ENCODE data around the gene LCORL. TPM values are rescaled to one million over a fixed set of nuclear protein-coding genes. Genes with fewer than 3 reads are reported as not detected.

Gene LCORL
- total and polyA plus RNA-seq, 9 donors, result 4.5 to 21.8 (median 16.6) TPM

DNA sequence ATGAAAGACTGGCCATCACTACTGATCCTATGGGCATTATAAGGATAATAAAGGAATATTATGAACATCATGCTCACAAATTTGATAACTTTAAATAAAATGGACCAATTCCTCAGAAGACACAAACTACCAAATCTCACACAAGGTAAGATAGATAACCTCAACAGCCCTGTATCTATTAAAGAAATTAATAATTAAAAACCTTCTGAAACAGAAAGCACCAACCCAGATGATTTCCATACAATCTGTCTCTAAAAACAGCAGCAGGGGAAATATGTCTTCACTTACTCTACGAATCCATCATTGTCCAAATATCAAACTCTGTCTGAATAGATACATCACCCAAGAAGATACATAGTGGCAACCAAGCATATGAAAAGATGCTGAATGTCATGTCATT, 55.2 kb downstream of the LCORL start:
- Histone ChIP-seq H3K36me3 (no peaks in the 10 kb centered on the region), H3K4me1 (ENCODE audit: insufficient read depth) (peaks cover 3% of the 10 kb centered on the region), H3K9me3 (no peaks in the 10 kb centered on the region), H3K27ac (no peak overlapping the region), H3K27me3 (no peaks in the 10 kb centered on the region), H3K4me3 (no peak overlapping the region)
- WGBS, 3 donors, result 95 to 100% (median 97%) methylated on average over 1 of the region's 1 CpG
- DNase-seq, result no peak
- intact Hi-C loops (cut with DNase I), result no loop called here
- TF ChIP-seq, protein P1, sequence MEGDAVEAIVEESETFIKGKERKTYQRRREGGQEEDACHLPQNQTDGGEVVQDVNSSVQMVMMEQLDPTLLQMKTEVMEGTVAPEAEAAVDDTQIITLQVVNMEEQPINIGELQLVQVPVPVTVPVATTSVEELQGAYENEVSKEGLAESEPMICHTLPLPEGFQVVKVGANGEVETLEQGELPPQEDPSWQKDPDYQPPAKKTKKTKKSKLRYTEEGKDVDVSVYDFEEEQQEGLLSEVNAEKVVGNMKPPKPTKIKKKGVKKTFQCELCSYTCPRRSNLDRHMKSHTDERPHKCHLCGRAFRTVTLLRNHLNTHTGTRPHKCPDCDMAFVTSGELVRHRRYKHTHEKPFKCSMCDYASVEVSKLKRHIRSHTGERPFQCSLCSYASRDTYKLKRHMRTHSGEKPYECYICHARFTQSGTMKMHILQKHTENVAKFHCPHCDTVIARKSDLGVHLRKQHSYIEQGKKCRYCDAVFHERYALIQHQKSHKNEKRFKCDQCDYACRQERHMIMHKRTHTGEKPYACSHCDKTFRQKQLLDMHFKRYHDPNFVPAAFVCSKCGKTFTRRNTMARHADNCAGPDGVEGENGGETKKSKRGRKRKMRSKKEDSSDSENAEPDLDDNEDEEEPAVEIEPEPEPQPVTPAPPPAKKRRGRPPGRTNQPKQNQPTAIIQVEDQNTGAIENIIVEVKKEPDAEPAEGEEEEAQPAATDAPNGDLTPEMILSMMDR (IDR thresholded peaks at IDR 0.05), result no peak
- TF ChIP-seq EP300 (IDR thresholded peaks at IDR 0.05) (no peak), POLR2A (IDR thresholded peaks at IDR 0.05) (no peak)

DNA sequence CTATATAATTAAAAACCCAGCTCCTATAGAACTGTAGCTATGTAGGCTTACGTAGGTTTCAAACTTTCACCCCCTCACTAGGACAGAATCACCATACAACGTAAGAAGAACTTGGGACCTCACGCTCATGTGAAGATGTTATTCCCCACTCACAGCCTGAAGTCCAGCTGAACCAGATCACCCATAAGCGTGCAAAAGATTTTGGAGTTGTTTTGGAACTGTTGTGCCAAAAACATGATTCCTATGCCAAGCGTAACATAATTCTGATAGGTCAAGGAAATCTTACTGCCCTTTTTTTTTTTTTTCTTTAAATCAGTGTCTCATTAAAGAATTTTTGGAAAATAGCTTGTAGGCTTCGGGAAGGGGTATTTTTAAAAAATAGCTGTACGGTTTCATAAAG, 57.0 kb downstream of the LCORL start:
- H3K36me3 ChIP-seq, result no peaks in the 10 kb centered on the region
- H3K9me3 ChIP-seq, result no peaks in the 10 kb centered on the region
- H3K27ac ChIP-seq, result peak overlapping the region in 1 of 2 donors; percentile 4
- no peaks in the 10 kb centered on the region for H3K27me3 ChIP-seq
- no peak overlapping the region for H3K4me3 ChIP-seq
- WGBS, 3 donors, result 12 to 22% (median 19%) methylated on average over 7 of the region's 7 CpGs
- peak in 2 of 5 donors; percentile 11 to 16 for DNase-seq
- TF ChIP-seq EP300 (IDR thresholded peaks at IDR 0.05) (no peak), POLR2A (IDR thresholded peaks at IDR 0.05) (no peak)
- TF ChIP-seq, protein P1 (IDR thresholded peaks at IDR 0.05), result no peak
- H3K4me1 ChIP-seq (ENCODE audit: insufficient read depth), result peaks cover 1% of the 10 kb centered on the region
- intact Hi-C loops (cut with DNase I), result no loop called here

DNA sequence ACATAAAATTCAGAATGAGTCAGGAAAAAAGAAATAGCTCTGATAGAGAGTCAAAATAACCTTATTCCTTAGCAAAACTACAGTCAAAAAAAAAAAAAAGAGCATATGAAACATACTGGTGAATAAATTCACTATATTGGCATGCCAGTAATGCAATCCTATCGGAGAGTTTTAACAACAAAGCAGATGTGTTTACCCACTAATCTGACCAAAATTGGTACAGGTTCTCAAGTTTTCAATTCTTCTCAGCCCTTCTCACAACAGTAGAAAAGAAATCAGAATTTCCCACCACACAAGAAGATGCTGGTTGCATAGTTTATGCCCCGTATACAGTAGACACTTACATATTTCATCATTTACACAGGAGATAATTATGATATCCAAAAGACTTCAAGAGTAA, 59.4 kb downstream of the LCORL start:
- 22 to 50% (median 31%) methylated on average over 2 of the region's 2 CpGs for WGBS, 3 donors
- H3K36me3 ChIP-seq, result no peaks in the 10 kb centered on the region
- no peaks in the 10 kb centered on the region for H3K27me3 ChIP-seq
- H3K9me3 ChIP-seq, result no peaks in the 10 kb centered on the region
- DNase-seq, result no peak
- TF ChIP-seq EP300 (IDR thresholded peaks at IDR 0.05) (no peak), POLR2A (IDR thresholded peaks at IDR 0.05) (no peak)
- TF ChIP-seq, protein P1 (IDR thresholded peaks at IDR 0.05), result no peak
- no peak overlapping the region for H3K27ac ChIP-seq
- H3K4me1 ChIP-seq (ENCODE audit: insufficient read depth), result peaks cover 1% of the 10 kb centered on the region
- H3K4me3 ChIP-seq, result no peak overlapping the region
- intact Hi-C loops (cut with DNase I), result no loop called here

DNA sequence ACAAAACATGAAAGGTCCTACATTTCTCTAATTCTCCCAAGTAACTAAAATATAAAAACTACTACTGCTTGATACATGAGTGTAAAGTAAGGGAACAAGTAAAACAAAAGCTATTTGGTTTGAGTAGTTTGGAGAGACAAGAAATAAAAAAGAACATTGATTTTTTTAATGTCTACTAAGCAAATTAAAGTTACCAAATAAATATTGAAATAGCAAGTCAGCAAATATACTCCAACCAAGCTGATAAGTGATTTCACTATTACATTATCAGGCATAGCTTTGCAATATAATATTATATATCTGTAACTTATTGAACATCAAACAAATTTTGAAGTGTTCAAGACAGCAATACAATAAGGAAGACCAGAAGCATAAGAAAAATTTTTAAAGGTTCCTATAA, 60.3 kb downstream of the LCORL start:
- TF ChIP-seq POLR2A (IDR thresholded peaks at IDR 0.05) (no peak), EP300 (IDR thresholded peaks at IDR 0.05) (no peak)
- TF ChIP-seq, protein P1 (IDR thresholded peaks at IDR 0.05), result no peak
- no peak overlapping the region for H3K4me3 ChIP-seq
- no peaks in the 10 kb centered on the region for H3K9me3 ChIP-seq
- DNase-seq, result no peak
- intact Hi-C loops (cut with DNase I), result no loop called here
- H3K36me3 ChIP-seq, result no peaks in the 10 kb centered on the region
- peaks cover 1% of the 10 kb centered on the region for H3K4me1 ChIP-seq (ENCODE audit: insufficient read depth)
- H3K27me3 ChIP-seq, result no peaks in the 10 kb centered on the region
- H3K27ac ChIP-seq, result no peak overlapping the region

DNA sequence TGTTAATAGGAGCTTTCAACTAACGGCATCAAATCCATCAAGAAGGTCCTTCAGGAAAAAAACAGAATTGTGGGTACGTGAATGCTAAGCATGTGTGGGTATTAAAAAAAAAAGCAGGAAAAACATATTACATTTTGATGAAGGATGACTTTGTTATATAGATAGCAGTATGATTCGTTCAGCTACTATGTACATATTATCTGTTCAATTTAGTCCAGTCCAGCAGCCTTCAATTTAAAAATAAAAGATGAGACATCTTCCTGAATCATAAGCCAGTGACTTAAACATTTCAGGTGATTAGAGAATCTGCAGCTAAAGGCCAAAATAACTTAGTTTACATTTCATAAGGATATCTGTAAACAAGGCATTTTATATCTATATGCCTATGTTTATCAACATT, 63.4 kb downstream of the LCORL start:
- no peak for TF ChIP-seq EP300 (IDR thresholded peaks at IDR 0.05)
- TF ChIP-seq POLR2A (IDR thresholded peaks at IDR 0.05), result no peak
- TF ChIP-seq, protein P1 (IDR thresholded peaks at IDR 0.05), result no peak
- DNase-seq, result no peak
- H3K27me3 ChIP-seq, result no peaks in the 10 kb centered on the region
- intact Hi-C loops (cut with DNase I), result no loop called here
- H3K4me3 ChIP-seq, result no peak overlapping the region
- no peaks in the 10 kb centered on the region for H3K36me3 ChIP-seq
- peaks cover 1% of the 10 kb centered on the region for H3K4me1 ChIP-seq (ENCODE audit: insufficient read depth)
- H3K9me3 ChIP-seq, result no peaks in the 10 kb centered on the region
- WGBS, 3 donors, result 89 to 96% (median 93%) methylated on average over 3 of the region's 3 CpGs
- no peak overlapping the region for H3K27ac ChIP-seq
